Panc1 (cell line): ENCODE measurements around the gene BMP2K.

Experiments
- CTCF ChIP-seq: fragments of 450-650 bp; IDR thresholded peaks from 2 replicates; pipeline ENCODE4 v1.5.1; 2017; ENCODE audit warnings: mild to moderate bottlenecking
- POLR2AphosphoS5 ChIP-seq: IDR thresholded peaks from 2 replicates; pipeline ENCODE4 v1.6.1; 2012; ENCODE audit warnings: mild to moderate bottlenecking, low read depth, low read length, moderate library complexity

- TF ChIP-seq CTCF, result no peak
- TF ChIP-seq POLR2AphosphoS5, result no peak
Observed at GRCh38 chr4:78944381-78944780, 168.2 kb downstream of the BMP2K start.
